ENCODE data around the gene TRIOBP.
A peak's percentile ranks its signal among the peaks of the same experiment; 100 is the strongest.
"Not testable (repeated sequence)": the region's sequence is repeated elsewhere in the genome, so short reads cannot be mapped to it uniquely, and the experiment has no call there.

The TRIOBP gene

DNA sequence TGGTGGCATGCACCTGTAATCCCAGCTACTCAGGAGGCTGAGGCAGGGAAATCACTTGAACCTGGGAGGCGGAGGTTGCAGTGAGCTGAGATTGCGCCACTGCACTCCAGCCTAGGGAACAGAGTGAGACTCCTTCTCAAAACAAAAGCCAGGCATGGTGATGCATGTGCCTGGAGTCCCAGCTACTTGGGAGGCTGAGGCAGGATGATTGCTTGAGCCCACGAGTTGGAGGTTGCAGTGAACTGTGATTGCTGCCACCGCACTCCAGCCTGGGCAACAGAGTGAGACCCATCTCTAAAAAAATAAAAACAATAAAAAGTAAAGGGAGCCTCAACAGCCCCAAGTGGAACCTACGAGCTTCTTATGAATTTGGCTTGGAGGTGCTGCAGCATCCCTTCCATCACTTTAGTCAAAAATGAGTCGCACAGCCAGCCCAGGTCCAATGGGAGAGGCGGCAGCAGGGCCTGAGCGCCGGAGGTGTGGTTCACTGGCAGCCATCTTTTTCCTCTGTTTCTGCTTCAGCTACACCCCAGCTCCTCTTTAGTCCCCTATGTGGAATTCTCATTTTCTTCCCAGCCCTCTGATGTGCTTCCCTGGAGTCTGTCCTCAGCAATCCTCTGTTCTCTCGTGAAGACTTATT is 81.6 kb downstream of the TRIOBP start:
- DNase-seq = no peak

DNA sequence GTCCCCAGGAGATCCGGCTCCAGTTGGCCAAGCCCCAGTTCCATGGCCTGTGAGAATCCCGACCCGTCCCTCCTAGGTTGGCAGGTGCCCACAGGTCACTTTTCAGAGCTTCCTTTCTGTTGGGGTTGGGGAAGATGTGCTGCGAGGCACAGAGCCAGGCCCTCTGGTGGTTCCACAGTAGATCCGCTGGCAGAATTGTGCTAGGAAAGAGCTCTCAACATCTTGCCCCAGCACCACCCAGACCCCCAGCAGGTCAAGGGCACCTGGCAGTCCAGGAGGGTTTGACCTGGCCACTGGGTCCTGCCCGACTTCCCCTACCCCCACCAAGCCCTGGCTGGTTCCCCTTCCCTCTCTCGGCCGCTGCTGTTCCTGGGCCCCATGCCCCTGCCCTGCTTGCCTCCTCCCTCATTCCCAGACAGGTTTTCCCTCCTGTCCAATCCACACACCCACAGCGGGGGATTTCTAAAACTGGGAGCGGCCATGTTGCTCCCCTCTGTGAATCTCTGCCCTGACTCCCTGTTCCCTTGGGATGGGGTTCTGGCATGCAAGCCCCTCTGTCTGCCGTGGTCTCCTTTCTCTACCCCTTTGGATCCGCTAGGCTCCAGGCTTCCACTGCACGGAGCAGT is 84.7 kb downstream of the TRIOBP start:
- no peak for DNase-seq

DNA sequence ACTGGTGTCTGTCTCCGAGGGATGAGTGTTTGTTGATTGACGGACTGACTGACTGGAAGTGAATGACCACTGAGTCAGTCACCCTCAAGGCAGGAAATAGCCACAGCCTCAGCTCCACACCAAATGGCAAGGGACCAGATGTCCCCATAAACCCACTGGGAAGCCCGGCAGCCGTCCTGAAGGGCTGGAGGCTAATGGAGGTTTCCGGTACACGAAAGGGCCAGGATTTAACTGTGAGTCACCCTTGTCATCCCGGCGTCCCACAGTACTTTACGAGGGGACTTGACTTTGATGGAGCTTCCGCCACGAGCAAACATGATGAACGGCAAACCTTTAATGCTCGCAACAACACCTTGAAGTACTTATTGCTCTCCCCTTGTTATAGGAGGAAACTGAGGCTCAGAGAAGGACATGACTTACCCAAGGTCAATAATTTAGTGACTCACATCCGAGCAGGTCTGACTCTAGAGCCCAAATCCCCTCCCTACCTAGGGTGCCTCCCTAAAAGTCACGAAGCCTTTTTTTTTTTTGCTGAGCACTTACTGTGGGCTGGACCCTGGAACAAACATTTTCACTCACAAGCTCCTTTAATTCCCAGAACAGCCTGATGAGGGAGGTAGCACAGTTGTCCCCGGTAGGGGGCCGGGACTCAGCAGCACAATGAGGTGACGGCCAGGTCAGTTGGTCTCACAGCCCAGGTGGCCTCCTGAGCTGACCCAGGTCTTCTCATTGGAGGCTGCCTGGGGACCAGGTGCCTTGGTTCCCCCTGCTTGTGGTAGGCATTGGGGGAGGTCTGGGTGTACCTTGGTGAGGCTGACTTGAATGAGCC is 85.7 kb downstream of the TRIOBP start:
- no peak for DNase-seq

DNA sequence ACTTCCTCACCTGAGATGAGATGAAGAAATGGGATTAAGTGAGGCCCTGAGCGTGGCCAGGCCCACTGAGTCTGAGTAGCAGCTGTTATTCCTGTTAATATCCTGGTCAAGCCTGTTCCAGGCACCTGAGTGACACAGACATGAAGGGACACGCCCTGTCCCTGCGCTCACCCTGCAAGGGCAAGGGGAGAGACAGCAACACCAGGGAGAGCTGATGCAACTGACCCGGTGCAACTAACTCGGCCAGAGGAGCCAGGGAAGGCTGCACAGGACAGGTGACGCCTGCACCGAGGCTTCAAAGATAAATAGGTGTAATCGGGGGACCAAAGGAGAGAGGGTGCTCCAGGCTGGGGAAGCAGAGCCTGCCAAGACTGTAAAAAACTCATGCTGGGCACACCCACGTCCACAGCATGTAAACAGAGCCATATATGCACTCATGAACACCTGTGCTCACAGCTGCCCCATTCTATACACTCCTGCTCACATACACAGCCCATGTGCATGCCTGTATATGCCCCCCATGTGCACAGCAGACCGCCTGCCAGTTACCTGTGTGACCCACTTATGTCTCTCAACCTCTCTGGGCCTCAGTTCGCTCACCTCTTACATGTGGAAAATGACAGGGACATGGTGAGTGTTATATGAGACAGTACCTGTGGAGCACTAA is 88.1 kb downstream of the TRIOBP start:
- DNase-seq = no peak

DNA sequence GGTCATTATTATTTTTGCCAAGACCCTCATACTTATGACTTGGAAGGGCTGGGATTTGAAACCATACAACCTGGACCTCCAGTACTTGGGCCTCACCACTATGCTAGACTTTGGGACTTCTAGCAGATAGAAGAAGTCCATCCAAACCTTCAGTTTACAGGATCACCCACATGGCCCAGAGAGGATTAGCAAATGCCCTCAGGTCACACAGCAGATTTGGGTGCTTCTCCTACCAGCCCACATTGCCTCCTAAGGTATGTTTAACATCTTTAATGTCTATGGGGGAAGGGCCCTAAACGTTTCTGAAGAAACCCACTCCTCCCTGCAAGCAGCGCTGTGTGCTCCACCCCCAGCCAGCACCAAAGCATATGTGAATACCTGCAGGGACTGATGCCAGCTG is 93.4 kb downstream of the TRIOBP start:
- DNase-seq = no peak

DNA sequence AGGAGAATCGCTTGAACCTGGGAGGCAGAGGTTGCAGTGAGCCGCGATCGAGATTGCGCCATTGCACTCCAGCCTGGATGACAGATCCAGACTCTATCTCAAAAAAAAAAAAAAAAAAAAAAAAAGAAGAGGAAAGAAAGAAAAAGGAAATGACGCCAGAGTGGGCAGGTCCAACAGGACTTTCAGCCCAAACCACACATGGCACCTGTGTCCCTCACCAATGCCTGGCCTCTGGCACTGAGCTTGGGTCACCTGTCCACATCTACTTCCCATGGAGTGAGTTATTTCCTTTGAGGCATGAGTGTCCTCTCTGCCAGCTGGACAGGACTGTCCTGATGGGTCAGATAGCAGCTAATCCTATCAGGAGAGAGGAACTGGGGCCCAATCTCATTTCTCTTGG is 95.6 kb downstream of the TRIOBP start:
- DNase-seq = no peak

DNA sequence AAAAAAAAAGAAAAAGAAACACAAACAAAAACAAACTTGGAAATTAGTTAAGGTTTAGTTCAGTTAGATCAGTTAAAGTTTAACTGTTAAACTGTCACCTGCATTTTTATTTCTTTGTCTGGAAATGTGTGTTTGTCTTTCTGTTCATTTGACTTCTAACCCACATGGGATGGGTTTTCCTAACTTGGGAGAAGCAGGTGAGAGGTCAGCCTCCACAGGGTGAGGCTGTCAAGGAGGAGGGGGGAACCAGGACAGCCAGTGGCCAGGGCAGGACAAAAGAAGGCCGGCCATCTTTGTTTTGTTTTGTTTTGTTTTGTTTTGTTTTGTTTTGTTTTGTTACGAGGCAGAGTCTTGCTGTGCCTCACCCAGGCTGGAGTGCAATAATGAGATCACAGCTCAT is 97.5 kb downstream of the TRIOBP start:
- DNase-seq = no peak

DNA sequence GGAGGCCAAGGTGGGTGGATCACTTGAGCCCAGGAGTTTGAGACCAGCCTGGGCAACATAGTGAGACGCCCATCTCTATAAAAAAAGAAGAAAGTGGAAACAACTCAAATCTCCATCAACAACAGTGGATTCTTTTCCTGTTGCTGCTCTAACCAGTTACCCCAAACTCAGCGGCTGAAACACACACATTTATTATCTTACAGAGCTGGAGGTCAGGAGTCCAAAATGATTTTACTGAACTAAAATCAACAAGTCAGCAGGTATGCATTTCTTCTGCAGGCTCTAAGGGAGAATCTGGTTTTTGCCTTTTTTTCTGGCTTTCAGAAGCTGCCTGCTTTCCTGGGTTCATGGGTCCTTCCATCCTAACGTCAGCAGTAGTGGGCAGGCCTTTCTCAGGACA is 99.2 kb downstream of the TRIOBP start:
- no peak for DNase-seq

DNA sequence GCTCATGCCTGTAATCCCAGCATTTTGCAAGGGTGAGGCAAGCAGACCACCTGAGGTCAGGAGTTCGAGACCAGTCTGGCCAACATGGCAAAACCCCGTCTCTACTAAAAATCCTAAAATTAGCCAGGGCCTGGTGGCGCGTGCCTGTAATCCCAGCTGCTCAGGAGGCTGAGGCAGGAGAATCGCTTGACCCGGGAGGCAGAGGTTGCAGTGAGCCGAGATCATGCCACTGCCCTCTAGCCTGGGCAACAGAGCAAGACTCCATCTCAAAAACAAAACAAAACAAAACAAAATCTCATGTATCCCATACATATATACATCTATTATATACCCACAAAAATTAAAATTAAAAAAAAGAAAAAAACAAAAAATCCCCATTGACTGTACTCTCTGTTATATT is 100.4 kb downstream of the TRIOBP start:
- not testable (repeated sequence) for DNase-seq

DNA sequence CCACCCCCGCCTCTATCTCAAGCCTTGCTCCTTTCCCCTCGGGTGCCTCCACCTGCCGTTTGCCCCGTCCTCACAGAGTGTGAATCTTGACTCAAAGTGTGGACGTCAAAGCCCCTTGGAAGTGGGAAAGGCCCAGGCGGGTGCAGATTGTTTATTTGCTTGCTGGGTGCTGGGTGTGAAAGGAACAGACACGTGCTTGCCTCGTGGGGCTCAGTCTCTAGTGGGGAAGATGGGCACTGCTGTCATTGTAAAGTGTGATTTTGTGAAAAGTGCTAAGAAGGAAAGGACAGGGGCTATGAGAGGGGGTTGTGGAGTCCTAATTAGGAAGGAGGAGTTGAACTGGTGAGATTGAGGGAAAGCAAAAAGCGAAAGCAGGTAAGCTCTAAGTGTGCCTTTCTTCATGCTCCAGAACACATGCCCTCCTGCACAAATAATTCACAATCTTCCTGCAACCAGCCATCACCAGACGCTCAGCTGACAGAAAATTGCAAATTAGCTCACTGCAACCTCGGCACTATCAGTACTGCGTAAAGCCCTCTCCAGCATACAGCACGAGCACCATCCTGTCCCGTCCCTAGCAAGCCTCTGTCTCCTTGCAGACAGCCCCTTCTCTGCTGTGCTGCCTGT is 101.1 kb downstream of the TRIOBP start:
- DNase-seq = no peak

DNA sequence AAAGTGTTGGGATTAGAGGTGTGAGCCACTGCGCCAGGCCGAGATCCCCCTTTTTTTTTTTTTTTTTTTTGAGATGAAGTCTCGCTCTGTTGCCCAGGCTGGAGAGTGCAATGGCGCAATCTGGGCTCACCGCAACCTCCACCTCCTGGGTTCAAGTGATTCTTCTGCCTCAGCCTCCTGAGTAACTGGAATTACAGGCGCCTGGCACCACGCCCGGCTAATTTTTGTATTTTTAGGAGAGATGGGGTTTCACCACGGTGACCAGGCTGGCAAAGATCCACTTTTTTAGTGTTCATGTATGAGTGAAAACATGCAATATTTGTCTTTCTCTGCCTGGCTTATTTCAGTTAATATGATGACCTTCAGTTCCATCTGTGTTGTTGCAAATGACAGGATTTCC is 103.1 kb downstream of the TRIOBP start:
- not testable (repeated sequence) for DNase-seq

DNA sequence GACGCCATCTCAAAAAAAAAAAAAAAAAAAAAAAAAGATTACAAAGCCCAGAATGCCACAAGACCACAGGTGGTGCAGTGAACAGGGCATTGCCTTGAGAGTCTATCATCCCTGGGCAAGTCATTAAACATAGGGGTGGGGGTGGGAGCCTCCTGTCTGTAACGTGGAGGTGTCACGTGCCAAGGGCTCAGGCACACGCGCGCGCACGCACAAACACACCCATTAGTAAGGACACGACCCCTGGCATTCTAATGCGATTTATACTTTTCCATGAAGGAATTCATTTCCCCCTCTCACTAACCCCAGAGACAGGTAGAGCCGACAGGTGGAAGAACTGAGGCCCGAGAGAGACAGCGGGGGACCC is 105.1 kb downstream of the TRIOBP start:
- DNase-seq = no peak

DNA sequence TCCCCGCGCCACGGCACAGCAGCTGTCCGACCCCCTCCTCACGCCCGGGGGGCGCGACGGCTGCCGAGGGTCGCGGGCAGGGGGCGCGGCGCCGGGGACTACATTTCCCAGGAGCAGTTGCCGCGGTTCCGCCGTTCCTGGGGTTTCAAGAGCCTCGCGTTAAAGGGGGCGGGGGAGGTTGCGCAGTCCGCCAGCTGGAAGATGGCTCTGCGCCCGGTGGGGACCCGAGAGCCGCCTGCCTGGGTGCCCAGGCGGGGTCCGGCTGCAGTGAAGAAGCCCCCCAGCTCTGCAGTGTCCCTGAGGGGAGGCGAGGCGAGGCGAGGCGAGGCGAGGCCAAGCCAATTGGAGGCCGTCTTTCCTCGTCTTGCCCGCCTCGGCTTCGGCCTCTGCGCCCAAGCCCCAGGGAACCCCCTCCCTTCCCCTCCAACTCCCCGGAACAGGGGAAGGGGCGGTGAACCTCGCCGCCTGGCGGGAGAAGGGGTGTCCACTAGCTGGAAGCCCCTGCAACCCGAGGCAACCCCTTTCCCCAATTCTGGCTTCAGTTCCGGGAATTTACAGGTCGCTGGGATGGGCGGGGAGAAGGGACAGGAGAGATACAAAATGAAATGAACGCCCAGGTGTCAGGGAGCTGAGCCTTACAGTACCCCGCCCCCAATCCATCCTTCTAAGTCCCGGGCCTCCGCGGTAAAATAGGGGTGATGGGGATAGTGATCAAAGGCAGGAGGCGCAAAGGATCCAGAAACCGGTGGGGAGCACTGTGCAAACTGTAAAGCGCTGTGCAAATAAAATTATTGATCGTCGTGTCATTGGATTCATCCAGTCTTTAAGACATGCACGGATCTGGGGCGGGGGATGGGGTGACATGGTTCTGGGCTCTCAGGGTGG is 105.7 kb downstream of the TRIOBP start:
- peak; percentile 38 for DNase-seq

DNA sequence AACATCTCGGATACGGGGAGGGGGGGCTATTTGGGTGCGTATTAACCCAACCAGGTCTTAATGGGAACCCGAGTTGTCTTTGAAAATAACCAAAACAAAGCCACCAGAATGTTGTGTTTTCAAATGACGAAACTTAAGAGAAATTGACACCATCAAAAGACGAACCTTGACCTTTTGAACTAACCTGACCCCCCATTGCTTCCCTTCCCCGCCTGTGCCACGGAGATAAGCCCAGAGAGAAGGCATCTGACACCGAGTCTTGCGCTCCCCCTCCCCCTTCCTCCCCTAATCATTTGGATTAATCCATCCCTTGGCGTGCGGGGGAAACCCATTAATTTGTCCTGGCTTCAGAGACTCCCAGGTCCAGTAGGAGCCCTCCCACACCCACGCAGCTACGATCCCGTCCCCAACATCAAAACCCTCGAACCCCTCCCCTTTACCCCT is 106.4 kb downstream of the TRIOBP start:
- DNase-seq = no peak

DNA sequence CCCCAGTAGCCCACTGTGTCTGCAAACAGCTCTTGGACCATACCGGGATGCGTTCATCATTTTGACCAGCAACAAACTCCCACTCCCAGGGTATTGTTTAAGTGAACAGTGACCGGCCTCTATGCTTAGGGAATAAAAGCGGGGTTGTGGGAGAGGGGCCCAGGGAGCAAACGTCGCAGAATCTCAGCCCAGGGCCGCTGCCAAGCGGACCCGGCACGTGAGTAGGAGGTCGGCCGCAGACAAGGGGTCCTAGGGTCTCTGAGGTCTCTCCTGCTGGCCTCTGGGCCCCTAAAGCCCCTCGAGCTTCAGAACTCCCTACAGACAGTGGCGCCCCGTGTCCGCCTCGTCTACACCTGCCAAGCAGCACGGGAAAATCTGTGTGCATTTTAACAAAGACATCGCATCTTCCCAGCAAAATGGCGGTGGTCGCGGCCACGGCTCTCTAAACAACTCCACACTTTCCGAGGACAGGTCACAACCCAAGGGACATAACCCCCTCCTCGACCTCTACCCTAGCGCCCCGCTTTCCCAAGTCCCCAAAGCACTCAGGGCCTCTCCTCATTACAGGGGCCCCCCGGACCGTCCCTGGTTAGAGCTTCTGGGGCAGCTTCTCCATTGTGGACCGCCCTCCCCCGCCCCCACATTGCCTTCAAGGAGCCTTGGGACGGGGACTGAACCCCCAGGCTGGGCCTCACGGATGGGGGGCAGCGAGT is 106.9 kb downstream of the TRIOBP start:
- no peak for DNase-seq

DNA sequence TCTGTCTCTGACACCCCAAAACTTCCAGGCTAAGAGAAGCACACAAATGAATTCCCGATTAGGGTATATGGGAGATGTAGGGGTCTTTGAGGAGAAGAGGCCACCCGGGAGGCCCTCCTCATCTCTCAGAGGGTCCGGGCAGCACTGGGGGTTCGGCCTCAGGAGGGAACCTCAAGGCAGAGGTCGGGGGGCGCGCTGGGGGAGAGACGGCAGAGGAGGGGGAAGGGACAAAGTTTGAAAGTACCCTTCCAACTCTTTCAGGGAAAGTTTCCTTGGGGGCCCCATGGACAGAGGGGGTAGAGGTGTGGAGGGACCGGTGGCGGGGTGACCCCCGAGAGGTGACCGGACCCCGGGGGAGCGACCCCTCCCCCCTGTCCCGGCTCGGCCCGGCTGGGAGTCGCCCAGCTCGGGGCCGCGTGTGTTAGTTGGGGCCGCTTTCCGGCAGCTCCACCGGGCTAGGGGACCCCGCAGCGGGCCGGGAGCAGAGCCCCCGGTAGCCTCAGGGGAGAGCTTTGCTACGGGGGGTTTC is 107.6 kb downstream of the TRIOBP start:
- no peak for DNase-seq

DNA sequence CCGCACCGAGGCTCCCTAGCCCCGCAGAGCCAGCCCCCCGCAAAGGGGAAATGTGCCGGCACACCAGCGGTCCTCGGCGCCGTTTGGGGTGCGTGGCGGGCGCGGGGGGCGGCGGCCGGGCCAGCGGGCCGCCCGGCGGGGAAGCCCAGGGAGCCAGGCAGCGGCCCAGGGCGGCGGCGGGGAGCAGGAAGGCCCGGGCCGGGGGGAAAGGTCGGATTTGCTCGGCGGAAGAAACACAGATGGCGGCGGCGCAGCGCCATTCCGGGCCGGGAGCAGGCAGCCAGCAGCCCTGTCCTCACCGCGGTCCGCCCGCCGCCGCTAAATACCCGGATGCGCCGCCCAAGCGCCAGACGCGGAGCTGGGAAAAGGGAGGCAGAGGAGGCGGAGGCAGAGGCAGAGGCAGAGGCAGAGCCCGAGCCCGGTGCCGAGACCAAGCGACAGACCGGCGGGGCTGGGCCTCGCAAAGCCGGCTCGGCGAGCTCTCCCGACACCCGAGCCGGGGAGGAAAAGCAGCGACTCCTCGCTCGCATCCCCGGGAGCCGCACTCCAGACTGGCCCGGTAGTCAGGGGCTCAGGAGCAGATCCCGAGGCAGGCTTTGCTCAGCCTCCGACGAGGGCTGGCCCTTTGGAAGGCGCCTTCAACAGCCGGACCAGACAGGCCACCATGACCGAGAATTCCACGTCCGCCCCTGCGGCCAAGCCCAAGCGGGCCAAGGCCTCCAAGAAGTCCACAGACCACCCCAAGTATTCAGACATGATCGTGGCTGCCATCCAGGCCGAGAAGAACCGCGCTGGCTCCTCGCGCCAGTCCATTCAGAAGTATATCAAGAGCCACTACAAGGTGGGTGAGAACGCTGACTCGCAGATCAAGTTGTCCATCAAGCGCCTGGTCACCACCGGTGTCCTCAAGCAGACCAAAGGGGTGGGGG is 108.3 kb downstream of the TRIOBP start:
- peak; percentile 76 for DNase-seq

DNA sequence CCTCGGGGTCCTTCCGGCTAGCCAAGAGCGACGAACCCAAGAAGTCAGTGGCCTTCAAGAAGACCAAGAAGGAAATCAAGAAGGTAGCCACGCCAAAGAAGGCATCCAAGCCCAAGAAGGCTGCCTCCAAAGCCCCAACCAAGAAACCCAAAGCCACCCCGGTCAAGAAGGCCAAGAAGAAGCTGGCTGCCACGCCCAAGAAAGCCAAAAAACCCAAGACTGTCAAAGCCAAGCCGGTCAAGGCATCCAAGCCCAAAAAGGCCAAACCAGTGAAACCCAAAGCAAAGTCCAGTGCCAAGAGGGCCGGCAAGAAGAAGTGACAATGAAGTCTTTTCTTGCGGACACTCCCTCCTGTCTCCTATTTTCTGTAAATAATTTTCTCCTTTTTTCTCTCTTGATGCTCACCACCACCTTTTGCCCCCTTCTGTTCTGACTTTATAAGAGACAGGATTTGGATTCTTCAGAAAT is 109.0 kb downstream of the TRIOBP start:
- no peak for DNase-seq

DNA sequence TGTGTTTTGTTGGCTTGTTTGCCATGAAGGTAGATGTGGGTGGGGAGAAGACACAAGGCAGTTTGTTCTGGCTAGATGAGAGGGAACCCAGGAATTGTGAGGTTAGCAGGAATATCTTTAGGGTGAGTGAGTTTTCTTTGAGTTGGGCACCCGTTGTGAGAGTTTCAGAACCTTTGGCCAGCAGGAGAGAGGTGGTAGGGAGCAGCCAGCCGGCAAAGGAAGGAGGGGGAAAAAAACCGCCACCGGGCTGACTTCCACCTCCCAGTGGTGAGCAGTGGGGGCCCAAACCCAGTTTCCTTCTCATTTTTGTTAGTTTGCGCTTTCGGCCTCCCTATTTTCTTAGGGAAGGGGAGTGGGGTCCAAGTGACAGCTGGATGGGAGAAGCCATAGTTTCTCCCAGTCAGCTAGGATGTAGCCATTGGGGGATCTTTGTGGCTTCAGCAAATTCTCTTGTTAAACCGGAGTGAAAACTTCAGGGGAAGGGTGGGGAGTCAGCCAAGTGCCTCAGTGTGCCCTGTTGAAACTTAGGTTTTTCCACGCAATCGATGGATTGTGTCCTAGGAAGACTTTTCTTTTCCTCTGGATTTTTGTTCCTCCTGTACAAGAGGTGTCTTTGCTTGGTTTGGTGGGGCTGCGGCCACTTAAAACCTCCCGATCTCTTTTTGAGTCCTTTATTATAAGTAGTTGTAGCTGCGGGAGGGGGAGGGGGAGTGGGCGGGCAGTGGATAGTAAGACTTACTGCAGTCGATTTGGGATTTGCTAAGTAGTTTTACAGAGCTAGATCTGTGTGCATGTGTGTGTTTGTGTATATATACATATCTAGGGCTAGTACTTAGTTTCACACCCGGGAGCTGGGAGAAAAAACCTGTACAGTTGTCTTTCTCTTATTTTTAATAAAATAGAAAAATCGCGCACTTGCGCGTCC is 109.8 kb downstream of the TRIOBP start:
- no peak for DNase-seq
